22Rv1 (cell line): Measurements from ENCODE around the gene SCN8A.

Source experiments
- ZFX ChIP-seq: fragments of 450-650 bp; IDR thresholded peaks from 2 replicates; pipeline ENCODE4 v1.6.1; 2017; ENCODE audit warnings: antibody characterized with exemption, borderline replicate concordance
- TF ChIP-seq, protein P1 (sequence below): fragments of 450-650 bp; IDR thresholded peaks from 2 replicates; pipeline ENCODE4 v1.5.1; 2017; ENCODE audit warnings: mild to moderate bottlenecking

DNA sequence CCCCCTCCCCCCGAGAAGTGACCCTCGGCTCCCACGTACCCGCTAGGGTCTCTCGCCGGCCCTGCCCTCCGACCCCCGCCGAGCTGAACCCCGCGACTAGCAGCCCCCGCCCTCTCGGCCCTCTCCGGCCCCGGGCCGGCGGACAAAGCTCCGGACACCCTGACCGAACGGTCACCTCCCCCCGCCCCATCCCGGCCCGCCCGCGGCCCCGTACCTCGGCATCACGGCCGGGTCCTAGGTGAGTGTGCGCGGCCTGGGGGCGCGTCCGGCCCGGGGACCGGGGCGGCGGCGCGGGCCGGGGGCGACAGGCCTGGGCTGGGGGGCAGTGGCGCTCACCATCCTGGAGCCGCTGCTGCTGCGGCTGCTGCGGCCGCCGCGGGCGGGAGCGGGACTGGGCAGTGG is 257.3 kb downstream of the SCN8A start, which contains the start of gene FIGNL2:
- TF ChIP-seq, protein P1, sequence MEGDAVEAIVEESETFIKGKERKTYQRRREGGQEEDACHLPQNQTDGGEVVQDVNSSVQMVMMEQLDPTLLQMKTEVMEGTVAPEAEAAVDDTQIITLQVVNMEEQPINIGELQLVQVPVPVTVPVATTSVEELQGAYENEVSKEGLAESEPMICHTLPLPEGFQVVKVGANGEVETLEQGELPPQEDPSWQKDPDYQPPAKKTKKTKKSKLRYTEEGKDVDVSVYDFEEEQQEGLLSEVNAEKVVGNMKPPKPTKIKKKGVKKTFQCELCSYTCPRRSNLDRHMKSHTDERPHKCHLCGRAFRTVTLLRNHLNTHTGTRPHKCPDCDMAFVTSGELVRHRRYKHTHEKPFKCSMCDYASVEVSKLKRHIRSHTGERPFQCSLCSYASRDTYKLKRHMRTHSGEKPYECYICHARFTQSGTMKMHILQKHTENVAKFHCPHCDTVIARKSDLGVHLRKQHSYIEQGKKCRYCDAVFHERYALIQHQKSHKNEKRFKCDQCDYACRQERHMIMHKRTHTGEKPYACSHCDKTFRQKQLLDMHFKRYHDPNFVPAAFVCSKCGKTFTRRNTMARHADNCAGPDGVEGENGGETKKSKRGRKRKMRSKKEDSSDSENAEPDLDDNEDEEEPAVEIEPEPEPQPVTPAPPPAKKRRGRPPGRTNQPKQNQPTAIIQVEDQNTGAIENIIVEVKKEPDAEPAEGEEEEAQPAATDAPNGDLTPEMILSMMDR = no peak
- no peak for TF ChIP-seq ZFX
